GM12878 (cell line): ENCODE measurements around the gene DENND6B. TPM values are rescaled to one million over a fixed set of nuclear protein-coding genes. Genes with fewer than 3 reads are reported as not detected.

Source experiments
- ATAC-seq: fragments of 200-7000 bp; cut with Tn5 transposase; 3 replicates; pipeline ENCODE4 v1.9.1; 2020; ENCODE audit warnings: mild to moderate bottlenecking, moderate library complexity
- BruUV-seq: library from RNA; stranded (reverse); fragments of 400-500 nt; replicated peaks from 2 replicates; lab custom pipeline; 2021; lab: Mats Ljungman, UMichigan
- CTCF ChIA-PET: fragments of 300-600 bp; sonication (Branson Sonifier 250); formaldehyde crosslinking; extraction: SDS; loops from one replicate; lab custom pipeline; 2021; ENCODE audit warnings: inconsistent platforms; lab: Yijun Ruan, JAX
- POLR2A ChIA-PET: fragments of 350-600 bp; formaldehyde crosslinking; extraction: SDS; loops from one replicate; lab custom pipeline; 2021; ENCODE audit warnings: inconsistent platforms; lab: Charles Lee
- RAD21 ChIA-PET: fragments of 300-600 bp; sonication (Branson Sonifier 250); formaldehyde crosslinking; loops from one replicate; lab custom pipeline; 2023; ENCODE audit warnings: antibody characterized with exemption; ENCODE audit not compliant: unreplicated experiment; lab: Charles Lee
- SMC1A ChIA-PET: fragments of 300-600 bp; sonication (Branson Sonifier 250); formaldehyde crosslinking; loops from one replicate; lab custom pipeline; 2023; ENCODE audit not compliant: unreplicated experiment, uncharacterized antibody; lab: Charles Lee
- DNase-seq: peaks from one replicate; pipeline ENCODE4 v3.0.0-alpha.2; 2011; ENCODE audit warnings: low read depth, low spot score
- FAIRE-seq: peaks from 3 replicates; lab custom pipeline; 2011; peaks lifted over from hg19 to GRCh38; lab: Jason Lieb, UNC
- H2AFZ ChIP-seq: 2 replicates; pipeline ENCODE4 v1.6.0; 2011; ENCODE audit warnings: low read depth, low read length, control low read depth; ENCODE audit not compliant: control insufficient read depth
- H3K27ac ChIP-seq: 2 replicates; pipeline ENCODE4 v1.5.1; 2011; ENCODE audit warnings: control low read depth; ENCODE audit not compliant: control insufficient read depth, insufficient read depth
- H3K27me3 ChIP-seq, 2 experiments: replicated peaks in 1 of 2; 2 replicates each; pipeline versions ENCODE4 v1.6.0 to v1.6.1; 2011; ENCODE audit warnings: low read length in 1 of 2; ENCODE audit not compliant: control insufficient read depth in 2 of 2, insufficient read depth in 2 of 2
- H3K36me3 ChIP-seq, 2 experiments: 2 replicates each; pipeline ENCODE4 v1.5.1; 2011; ENCODE audit warnings: low read length in 1 of 2; ENCODE audit not compliant: control insufficient read depth in 2 of 2, insufficient read depth in 2 of 2
- H3K4me1 ChIP-seq: 2 replicates; pipeline ENCODE4 v1.6.1; 2011; ENCODE audit warnings: mild to moderate bottlenecking, low read length, moderate library complexity, mixed read lengths; ENCODE audit not compliant: control insufficient read depth, insufficient read depth
- H3K4me2 ChIP-seq: 2 replicates; pipeline ENCODE4 v1.6.0; 2011; ENCODE audit warnings: control low read depth; ENCODE audit not compliant: control insufficient read depth, insufficient read depth
- H3K4me3 ChIP-seq: fragments of 200-600 bp; sonication (generic); 2 replicates; pipeline ENCODE4 v1.5.1; 2016
- H3K79me2 ChIP-seq: 2 replicates; pipeline ENCODE4 v1.6.0; 2011; ENCODE audit warnings: low read length; ENCODE audit not compliant: control insufficient read depth, insufficient read depth
- H3K9ac ChIP-seq: 2 replicates; pipeline ENCODE4 v1.8.0; 2011; ENCODE audit warnings: low read length, control low read depth, mixed read lengths; ENCODE audit not compliant: control insufficient read depth, insufficient read depth
- H3K9me3 ChIP-seq: replicated peaks from 3 replicates; pipeline ENCODE4 v1.5.1; 2011; ENCODE audit warnings: mild to moderate bottlenecking, low read length; ENCODE audit not compliant: control insufficient read depth, insufficient read depth
- H4K20me1 ChIP-seq: 2 replicates; pipeline ENCODE4 v1.6.0; 2011; ENCODE audit not compliant: control insufficient read depth, insufficient read depth
- BCLAF1 ChIP-seq: fragments of 450-650 bp; IDR thresholded peaks from 2 replicates; pipeline ENCODE4 v1.6.1; 2017; ENCODE audit warnings: antibody characterized with exemption, mild to moderate bottlenecking, moderate library complexity
- BRCA1 ChIP-seq: IDR thresholded peaks from 2 replicates; pipeline ENCODE4 v1.6.1; 2011; ENCODE audit warnings: low read depth, low read length, improper control_type of control experiment
- IRF4 ChIP-seq: IDR thresholded peaks from 2 replicates; pipeline ENCODE4 v1.6.1; 2011; ENCODE audit warnings: low read depth, low read length
- NFXL1 ChIP-seq: fragments of 450-650 bp; IDR thresholded peaks from 2 replicates; pipeline ENCODE4 v1.6.1; 2017; ENCODE audit warnings: antibody characterized with exemption, mild to moderate bottlenecking, borderline replicate concordance
- NR2F1 ChIP-seq: fragments of 450-650 bp; conservative IDR thresholded peaks from 2 replicates; pipeline ENCODE4 v1.6.1; 2017; ENCODE audit warnings: mild to moderate bottlenecking
- PML ChIP-seq: IDR thresholded peaks from 2 replicates; pipeline ENCODE4 v1.6.1; 2012; ENCODE audit warnings: low read length, inconsistent platforms
- REST ChIP-seq: IDR thresholded peaks from 2 replicates; pipeline ENCODE4 v1.6.1; 2012; ENCODE audit warnings: mild to moderate bottlenecking, low read depth, low read length
- RFX5 ChIP-seq: IDR thresholded peaks from 2 replicates; pipeline ENCODE4 v1.6.1; 2011; ENCODE audit warnings: low read depth, low read length, improper control_type of control experiment
- USF1 ChIP-seq: IDR thresholded peaks from 2 replicates; pipeline ENCODE4 v1.6.1; 2011; ENCODE audit warnings: borderline replicate concordance, low read depth, mild to moderate bottlenecking, moderate library complexity, mixed read lengths, low read length; ENCODE audit not compliant: insufficient read depth; ENCODE audit errors: extremely low read length
- YY1 ChIP-seq: IDR thresholded peaks from 2 replicates; pipeline ENCODE4 v1.6.1; 2011; ENCODE audit warnings: low read depth, mild to moderate bottlenecking, low read length
- ZBTB33 ChIP-seq: fragments of 450-650 bp; IDR thresholded peaks from 2 replicates; pipeline ENCODE4 v1.6.1; 2017; ENCODE audit warnings: mild to moderate bottlenecking
- WGBS: methylation state at CpG from one replicate; pipeline ENCODE4 v1.1.6; 2016; ENCODE audit warnings: low lambda C conversion rate; ENCODE audit not compliant: insufficient replicate concordance, insufficient coverage; ENCODE audit errors: missing lambda C conversion rate; 5-methylcytosine and 5-hydroxymethylcytosine counted together
- in situ Hi-C: fragments of 300-500 bp; cut with MboI; formaldehyde crosslinking; loops from 9 replicates; pipeline ENCODE4 v1.14.3; 2018; ENCODE audit warnings: mixed read lengths
- intact Hi-C: fragments of 100-400 bp; cut with micrococcal nuclease; formaldehyde crosslinking; loops from one replicate; pipeline ENCODE4 v1.14.2; 2022; ENCODE audit not compliant: unreplicated experiment
- polyA plus RNA-seq, 11 experiments: library from polyadenylated mRNA; depleted of rRNA in 4 of 11; unstranded in 6 of 11; stranded (reverse) in 5 of 11; fragments of >200 nt; fragmentation: Nextera tagmentation in 4 of 11; fragmentation: Illumina TruSeq in 1 of 11; extraction: Ambion mirVana in 4 of 11; extraction: Trizol in 1 of 11; gene quantifications; 1 replicate in 1 of 11; 2 replicates in 10 of 11; pipeline versions ENCODE4 v1.2.1 to v1.2.3, GENCODE V29; 2011 to 2016; ENCODE audit warnings: inconsistent platforms in 2 of 11, missing spikeins in 2 of 11, low read depth in 1 of 11
- total RNA-seq, 4 experiments: library from RNA; depleted of rRNA in 3 of 4; stranded (reverse); fragments of >200 nt in 3 of 4; fragmentation: Illumina TruSeq in 1 of 4; extraction: Trizol in 1 of 4; gene quantifications; 2 replicates each; pipeline versions ENCODE4 v1.2.1 to v1.2.3, GENCODE V29; 2013 to 2021

The DENND6B gene
- total and polyA plus RNA-seq, 10 of the 15 experiments (the other 5 are each of a cell fraction or from before 2014, with no cell fraction given), result 0.72 to 11.3 (median 6.2) TPM

- TF ChIP-seq USF1, result no peak
- no peak for TF ChIP-seq RFX5
- no peak for TF ChIP-seq BRCA1
- TF ChIP-seq, all 136 proteins: peak for 0
These were observed 46.0 kb downstream of the DENND6B start (continued) for GRCh38 chr22:50280708-50281383.

GRCh38 chr22:50280022-50280707 lies 46.6 kb downstream of the DENND6B start:
- SMC1A ChIA-PET, result no interaction called here
- H3K9ac ChIP-seq, result no peak overlapping the region
- no peaks in the 10 kb centered on the region for H3K27me3 ChIP-seq
- H3K27ac ChIP-seq, result no peak overlapping the region
- 89% methylated on average over 13 of the region's 38 CpGs for WGBS
- no peaks in the 10 kb centered on the region for H3K9me3 ChIP-seq
- no peaks in the 10 kb centered on the region for H3K4me1 ChIP-seq
- intact Hi-C loops, result no loop called here
- ATAC-seq (no peak), FAIRE-seq (no peak), DNase-seq (no peak)
- no peaks in the 10 kb centered on the region for H3K79me2 ChIP-seq
- RAD21 ChIA-PET, result interaction anchor here (0.6 to 0.9 kb wide), 2 partner anchors 26 to 35 kb away, joined by 3 read pairs; no protein-coding TSS in a partner anchor
- CTCF ChIA-PET, result interaction anchor here (1.6 kb wide), 1 partner anchor 46 kb away, joined by 3 read pairs; no protein-coding TSS in a partner anchor
- no peak overlapping the region for H2AFZ ChIP-seq
- no TSS peak for BruUV-seq
- POLR2A ChIA-PET, result no interaction called here
- H3K4me3 ChIP-seq, result no peak overlapping the region
- no peaks in the 10 kb centered on the region for H4K20me1 ChIP-seq
- H3K4me2 ChIP-seq, result no peak overlapping the region
- in situ Hi-C loops, result no loop called here
- H3K36me3 ChIP-seq, result peaks cover 0 to 45% of the 10 kb centered on the region in 2 experiments; a peak in 3 of 4 replicates
- TF ChIP-seq ZBTB33 (no peak), PML (no peak), BCLAF1 (no peak), REST (no peak), YY1 (no peak), NFXL1 (no peak), IRF4 (no peak), NR2F1 (no peak)
